T47D (cell line): ENCODE measurements around the gene PROX1.

ENCODE experiments used
- DNase-seq, 2 experiments: peaks; one replicate each; pipeline versions ENCODE4 v3.0.0 to v3.0.0-alpha.2; 2011 to 2012; ENCODE audit warnings: low read depth in 1 of 2, low spot score in 1 of 2
- JUND ChIP-seq: IDR thresholded peaks from 2 replicates; pipeline ENCODE4 v1.6.1; 2012; ENCODE audit warnings: low read depth
- in situ Hi-C: cut with HindIII; loops from 2 replicates; pipeline ENCODE4 v1.10.0; 2016; ENCODE audit warnings: low sequenced_read_pairs, low pct_unique_long_range_greater_than_20kb

The PROX1 gene

DNA sequence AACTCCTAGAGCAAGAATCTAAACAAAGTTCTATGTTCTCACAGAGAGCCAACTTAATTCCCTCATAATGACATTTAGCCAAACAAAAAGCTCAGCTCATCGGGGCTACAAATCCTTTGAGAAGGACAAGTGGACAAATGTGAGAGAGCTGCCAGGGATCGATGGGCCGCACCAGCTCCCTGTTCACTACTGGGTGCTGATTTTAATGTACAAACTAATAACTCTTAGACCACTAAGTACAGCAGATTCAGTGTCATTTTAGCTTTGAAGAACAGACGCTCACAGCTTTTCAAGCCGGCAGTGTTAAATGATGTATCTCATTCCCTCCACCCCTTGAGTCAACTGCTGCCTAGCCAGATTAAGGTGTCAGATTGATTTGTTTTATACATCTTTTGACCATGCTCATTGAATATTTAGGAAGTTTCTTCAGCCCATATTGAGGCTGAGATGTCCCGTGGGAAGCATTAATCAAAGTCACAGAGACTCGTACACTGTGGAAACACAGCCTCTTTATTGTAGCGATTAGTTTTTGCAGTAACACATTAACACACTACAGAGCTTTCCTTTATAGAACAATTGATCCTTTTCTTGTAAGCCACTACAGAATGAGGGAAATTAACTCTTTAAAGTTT, 21.1 kb downstream of the PROX1 start:
- in situ Hi-C loops: no loop called here
- no peak for DNase-seq

DNA sequence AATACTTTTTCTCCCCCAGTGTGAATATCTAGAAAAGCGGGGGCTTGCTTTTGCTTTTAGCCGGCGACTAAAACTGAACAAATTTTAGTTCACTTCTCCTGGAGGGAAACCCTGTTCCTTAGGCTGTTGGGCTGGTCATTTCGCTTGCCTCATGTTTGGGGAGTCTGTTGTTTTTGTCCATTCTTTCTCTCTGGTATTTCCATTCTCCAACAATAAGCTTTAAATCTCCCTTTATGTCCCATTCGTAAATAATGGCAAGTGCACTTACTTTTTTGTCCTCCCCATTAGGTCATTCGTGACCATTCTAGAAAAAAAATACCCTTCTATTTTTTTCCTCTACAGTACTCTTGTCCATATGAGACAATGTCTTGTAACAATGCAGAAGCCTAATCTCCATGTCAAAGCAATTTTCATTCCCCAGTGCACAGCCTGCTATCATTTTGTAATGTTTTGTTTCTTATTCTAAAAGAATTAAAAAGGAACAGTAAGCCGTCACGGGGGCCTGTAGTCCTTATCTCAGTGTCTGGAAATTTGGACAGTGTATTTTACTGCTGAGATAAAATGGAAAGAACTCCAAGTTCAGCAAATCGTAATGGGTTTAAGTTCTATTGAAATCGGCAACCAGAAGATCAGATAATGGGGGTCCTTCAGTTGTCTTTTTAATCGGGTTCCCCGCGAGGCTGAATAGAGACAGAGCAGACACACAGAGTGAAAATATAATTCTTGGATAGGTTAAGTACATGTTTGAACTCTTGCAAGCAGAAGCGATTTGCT, 21.8 kb downstream of the PROX1 start:
- TF ChIP-seq JUND: no peak
- in situ Hi-C loops: no loop called here
- DNase-seq: no peak

More for the DNA sequence above, 21.1 kb downstream of the PROX1 start:
- TF ChIP-seq JUND: no peak

- TF ChIP-seq JUND: no peak
- in situ Hi-C loops: no loop called here
- no peak for DNase-seq
Measured at GRCh38 chr1:214010197-214010573, 22.4 kb downstream of the PROX1 start.

GRCh38 chr1:214010717-214011116, 22.9 kb downstream of the PROX1 start:
- no peak for DNase-seq
- in situ Hi-C loops: no loop called here

GRCh38 chr1:214012418-214012817, 24.6 kb downstream of the PROX1 start:
- DNase-seq: no peak
- in situ Hi-C loops: no loop called here
- TF ChIP-seq JUND: no peak

More at GRCh38 chr1:214010717-214011116, 22.9 kb downstream of the PROX1 start:
- no peak for TF ChIP-seq JUND

DNA sequence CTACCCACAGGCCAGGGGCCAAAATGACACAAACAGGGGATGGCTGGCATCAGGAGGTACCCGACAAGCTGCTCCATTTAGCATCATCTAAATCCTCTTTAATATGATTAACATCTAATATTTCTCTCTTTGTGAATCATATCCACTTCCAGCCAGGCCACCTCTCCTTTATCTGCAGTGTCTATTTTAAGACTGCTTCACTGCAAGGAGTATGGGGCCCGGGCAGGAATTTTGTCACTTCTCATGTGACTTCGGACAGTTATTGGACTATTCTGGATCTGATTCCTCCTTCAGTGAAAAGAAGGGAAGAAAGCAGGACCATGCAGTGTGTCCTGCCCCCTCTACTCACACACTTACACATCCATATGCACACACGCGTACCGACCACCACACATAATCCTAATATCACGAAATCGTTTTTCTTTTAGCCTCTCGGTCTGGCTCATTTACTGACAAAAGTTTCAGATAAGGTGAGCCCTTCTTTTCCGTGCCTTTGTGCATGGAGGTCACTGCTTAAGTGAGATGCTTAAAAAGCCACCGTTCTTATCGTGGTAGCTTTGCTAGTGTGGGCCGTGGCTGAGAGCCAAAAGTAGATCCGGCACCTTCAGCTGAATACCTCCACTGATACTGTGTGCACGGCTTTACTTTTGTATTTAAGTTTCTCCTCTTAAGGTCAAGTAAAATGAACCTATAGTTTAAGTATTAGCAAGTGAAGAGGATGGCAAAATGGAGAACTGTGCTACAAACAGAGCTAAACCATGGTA, 26.0 kb downstream of the PROX1 start:
- DNase-seq: no peak
- in situ Hi-C loops: no loop called here
- no peak for TF ChIP-seq JUND

GRCh38 chr1:214014730-214015129, 27.0 kb downstream of the PROX1 start:
- no peak for DNase-seq
- in situ Hi-C loops: no loop called here
- no peak for TF ChIP-seq JUND

GRCh38 chr1:214017191-214017982, 29.6 kb downstream of the PROX1 start:
- no peak for TF ChIP-seq JUND
- no peak for DNase-seq
- in situ Hi-C loops: no loop called here

GRCh38 chr1:214018386-214019268, 30.9 kb downstream of the PROX1 start:
- DNase-seq: no peak
- in situ Hi-C loops: no loop called here
- TF ChIP-seq JUND: no peak

DNA sequence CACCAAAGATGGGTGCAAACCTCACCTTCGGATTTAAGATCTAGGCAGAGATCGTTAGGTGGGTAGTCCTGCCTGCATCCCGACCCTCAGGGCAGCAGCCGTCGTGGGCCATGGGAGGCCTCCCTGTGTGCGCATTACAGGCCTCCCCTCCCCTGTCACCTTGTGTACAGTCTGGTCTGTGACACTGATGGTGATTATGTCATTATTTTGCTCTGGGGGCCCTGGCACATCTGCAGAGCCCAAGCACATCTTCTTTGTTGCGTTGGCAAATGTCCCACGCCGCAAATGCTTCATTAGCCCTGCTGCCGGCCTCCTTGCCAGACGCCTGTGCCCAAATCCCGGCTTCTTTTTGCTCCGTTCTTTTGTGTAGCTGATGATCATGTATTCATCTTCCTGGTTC, 31.7 kb downstream of the PROX1 start:
- no peak for TF ChIP-seq JUND
- in situ Hi-C loops: no loop called here
- no peak for DNase-seq

DNA sequence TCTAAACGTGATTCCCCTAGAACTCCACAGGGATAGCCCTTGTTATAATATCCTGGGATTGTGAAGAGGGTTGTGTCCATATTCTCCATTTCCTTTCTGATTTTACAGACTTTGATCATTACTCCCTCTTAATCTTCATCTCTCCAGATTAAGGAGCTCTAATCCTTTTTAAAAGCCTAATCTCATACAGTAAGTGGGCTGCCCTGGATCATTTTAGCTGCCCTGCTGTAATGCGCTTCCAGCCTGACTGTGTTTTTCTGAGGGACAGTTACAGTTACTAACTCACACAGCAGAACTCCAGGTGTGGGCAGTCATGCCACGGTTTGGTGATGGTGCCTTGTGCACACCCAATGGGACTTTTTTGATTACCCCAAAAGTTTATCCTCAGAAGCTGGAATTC, 33.5 kb downstream of the PROX1 start:
- TF ChIP-seq JUND: no peak
- in situ Hi-C loops: no loop called here
- no peak for DNase-seq
